ENCODE measurements around the gene CNRIP1.
A peak's percentile ranks its signal among the peaks of the same experiment; 100 is the strongest.

DNA sequence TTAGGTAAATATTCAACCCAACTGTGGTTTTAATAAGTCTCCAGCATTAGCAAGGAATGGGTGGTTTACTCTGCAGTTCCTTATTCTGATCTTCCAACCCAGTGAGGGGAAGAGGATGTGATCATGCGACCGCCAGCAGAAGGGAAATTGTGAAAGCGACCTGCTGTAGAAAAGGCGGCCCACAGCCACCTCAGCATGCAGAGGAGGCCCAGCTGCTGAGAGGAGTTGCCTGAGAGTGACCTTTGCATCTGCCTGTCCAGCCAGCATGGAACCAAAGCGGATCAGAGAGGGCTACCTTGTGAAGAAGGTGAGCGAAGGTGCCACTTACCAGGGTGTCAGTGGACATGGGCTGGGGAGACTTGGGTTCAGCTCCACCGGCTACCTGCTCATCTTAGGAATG is 45.3 kb upstream of the CNRIP1 start, which contains the start of gene PLEK:
- peak; percentile 91 for TF ChIP-seq POLR2A (IDR thresholded peaks at IDR 0.05; ENCODE audit: extremely low read depth, insufficient read length)
- TF ChIP-seq, protein P1, sequence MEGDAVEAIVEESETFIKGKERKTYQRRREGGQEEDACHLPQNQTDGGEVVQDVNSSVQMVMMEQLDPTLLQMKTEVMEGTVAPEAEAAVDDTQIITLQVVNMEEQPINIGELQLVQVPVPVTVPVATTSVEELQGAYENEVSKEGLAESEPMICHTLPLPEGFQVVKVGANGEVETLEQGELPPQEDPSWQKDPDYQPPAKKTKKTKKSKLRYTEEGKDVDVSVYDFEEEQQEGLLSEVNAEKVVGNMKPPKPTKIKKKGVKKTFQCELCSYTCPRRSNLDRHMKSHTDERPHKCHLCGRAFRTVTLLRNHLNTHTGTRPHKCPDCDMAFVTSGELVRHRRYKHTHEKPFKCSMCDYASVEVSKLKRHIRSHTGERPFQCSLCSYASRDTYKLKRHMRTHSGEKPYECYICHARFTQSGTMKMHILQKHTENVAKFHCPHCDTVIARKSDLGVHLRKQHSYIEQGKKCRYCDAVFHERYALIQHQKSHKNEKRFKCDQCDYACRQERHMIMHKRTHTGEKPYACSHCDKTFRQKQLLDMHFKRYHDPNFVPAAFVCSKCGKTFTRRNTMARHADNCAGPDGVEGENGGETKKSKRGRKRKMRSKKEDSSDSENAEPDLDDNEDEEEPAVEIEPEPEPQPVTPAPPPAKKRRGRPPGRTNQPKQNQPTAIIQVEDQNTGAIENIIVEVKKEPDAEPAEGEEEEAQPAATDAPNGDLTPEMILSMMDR (IDR thresholded peaks at IDR 0.05; ENCODE audit: low read depth, low read length) = no peak
- TF ChIP-seq, protein P2, sequence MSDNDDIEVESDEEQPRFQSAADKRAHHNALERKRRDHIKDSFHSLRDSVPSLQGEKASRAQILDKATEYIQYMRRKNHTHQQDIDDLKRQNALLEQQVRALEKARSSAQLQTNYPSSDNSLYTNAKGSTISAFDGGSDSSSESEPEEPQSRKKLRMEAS (IDR thresholded peaks at IDR 0.05; ENCODE audit: low read depth, low read length) = peak; percentile 74; the same call in 1 of the 2 replicates

All from NB4 (cell line).